ENCODE data around the gene CTNNA1. TPM values are rescaled to one million over a fixed set of nuclear protein-coding genes. Genes with fewer than 3 reads are reported as not detected.

CTNNA1 gene
- total and polyA plus RNA-seq, 2 donors (not counting 3 experiments of a cell fraction or from before 2014, with no cell fraction given) = 156 to 394 TPM

DNA sequence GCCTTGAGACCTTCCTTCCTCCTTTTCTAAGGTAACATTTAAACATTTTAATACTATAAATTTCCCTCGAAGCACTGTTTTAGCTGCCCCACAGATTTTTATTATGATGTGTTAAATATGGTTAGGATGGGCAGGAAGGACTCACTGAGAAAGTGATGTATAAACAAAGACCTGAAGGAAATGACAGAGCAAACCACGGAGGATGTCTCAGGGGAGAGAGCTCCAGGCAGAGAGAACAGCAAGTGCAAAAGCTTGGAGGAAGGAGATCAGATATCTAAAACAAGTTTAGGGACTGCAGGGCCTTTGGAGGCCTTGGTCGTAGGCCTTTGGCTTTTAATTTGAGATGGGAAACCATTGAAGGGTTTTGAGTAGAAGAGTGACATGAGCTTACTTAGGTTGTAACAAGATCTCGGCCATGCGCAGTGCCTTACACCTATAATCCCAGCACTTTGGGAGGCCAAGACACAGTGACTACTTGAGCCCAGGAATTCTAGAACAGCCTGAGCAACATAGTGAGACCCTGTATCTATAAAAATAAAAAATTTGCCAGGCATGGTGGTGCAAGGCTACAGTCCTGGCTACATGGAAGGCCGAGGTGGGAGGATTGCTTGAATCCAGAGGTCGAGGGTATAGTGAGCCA, 157.4 kb downstream of the CTNNA1 start:
- Histone ChIP-seq H3K36me3 (ENCODE audit: control insufficient read depth in 2 of 2, extremely low read depth in 1 of 2, insufficient read depth in 2 of 2, low read length in 2 of 2) (peaks cover 5 to 8% of the 10 kb centered on the region in 2 experiments), H3K9me1 (replicated peaks; ENCODE audit: control insufficient read depth, extremely low read depth, insufficient read depth, low read length) (no peaks in the 10 kb centered on the region), H3K9ac (replicated peaks; ENCODE audit: extremely low read depth, insufficient read depth, low read length) (no peak overlapping the region), H3K9me3 (replicated peaks; ENCODE audit: control insufficient read depth, insufficient read depth, low read length) (no peaks in the 10 kb centered on the region), H3K4me3 (replicated peaks in 1 of 3; ENCODE audit: insufficient read depth in 1 of 3, low read depth in 1 of 3, low read length in 3 of 3) (no peak overlapping the region), H3K79me2 (ENCODE audit: control insufficient read depth, insufficient read depth, low read length) (peaks cover 13% of the 10 kb centered on the region), H4K20me1 (replicated peaks; ENCODE audit: control insufficient read depth, extremely low read depth, insufficient read depth, low read length) (peaks cover 3% of the 10 kb centered on the region), H3K4me2 (ENCODE audit: insufficient read depth, low read length) (no peak overlapping the region), H3K27ac (ENCODE audit: insufficient read depth, low read depth, low read length) (no peak overlapping the region), H2AFZ (ENCODE audit: low read depth, low read length) (no peak overlapping the region), H3K27me3 (ENCODE audit: control insufficient read depth in 2 of 2, insufficient read depth in 2 of 2, low read length in 2 of 2) (no peaks in the 10 kb centered on the region), H3K4me1 (ENCODE audit: control insufficient read depth, extremely low read depth, insufficient read depth, low read length) (no peaks in the 10 kb centered on the region)
- dilution Hi-C loops (cut with MboI; ENCODE audit: extremely low pct_ligation_motif_present, low sequenced_read_pairs) (no loop called here), intact Hi-C loops (cut with micrococcal nuclease) (no loop called here)
- DNase-seq (ENCODE audit: low read depth, low spot score) (no peak), FAIRE-seq (no peak)
- ChIA-PET CTCF (interaction anchor here (0.5 to 0.8 kb wide), 4 partner anchors 10 to 332 kb away, joined by 3 to 7 read pairs (median 3); no protein-coding TSS in a partner anchor), POLR2A (no interaction called here)
- no peak for TF ChIP-seq GATA2 (IDR thresholded peaks at IDR 0.05; ENCODE audit: insufficient read depth, insufficient read length, low read depth, low read length)
- TF ChIP-seq FOS (IDR thresholded peaks at IDR 0.05; ENCODE audit: borderline replicate concordance, insufficient read depth, low read length) = no peak
- TF ChIP-seq, protein P1, sequence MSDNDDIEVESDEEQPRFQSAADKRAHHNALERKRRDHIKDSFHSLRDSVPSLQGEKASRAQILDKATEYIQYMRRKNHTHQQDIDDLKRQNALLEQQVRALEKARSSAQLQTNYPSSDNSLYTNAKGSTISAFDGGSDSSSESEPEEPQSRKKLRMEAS (IDR thresholded peaks at IDR 0.05; ENCODE audit: insufficient read depth, insufficient read length) = no peak
- TF ChIP-seq EZH2 (IDR thresholded peaks at IDR 0.05; ENCODE audit: borderline replicate concordance, low read depth, low read length, severe bottlenecking) = no peak
- no peak for TF ChIP-seq MYC (IDR thresholded peaks at IDR 0.05; ENCODE audit: low read depth, low read length)
- TF ChIP-seq POLR2A (IDR thresholded peaks at IDR 0.05; ENCODE audit: low read depth, low read length) = no peak
- no TSS peak for BruUV-seq (replicated peaks)

- H3K4me2 ChIP-seq (ENCODE audit: insufficient read depth, low read length) = no peak overlapping the region
- H3K27ac ChIP-seq (ENCODE audit: insufficient read depth, low read depth, low read length) = no peak overlapping the region
- ChIA-PET POLR2A (no interaction called here), CTCF (interaction anchor here (0.9 kb wide), 1 partner anchor 86 kb away, joined by 5 read pairs; no protein-coding TSS in a partner anchor)
- no peak overlapping the region for H3K4me3 ChIP-seq (replicated peaks in 1 of 3; ENCODE audit: insufficient read depth in 1 of 3, low read depth in 1 of 3, low read length in 3 of 3)
- BruUV-seq (replicated peaks) = no TSS peak
- no peaks in the 10 kb centered on the region for H3K9me3 ChIP-seq (replicated peaks; ENCODE audit: control insufficient read depth, insufficient read depth, low read length)
- no peak overlapping the region for H3K9ac ChIP-seq (replicated peaks; ENCODE audit: extremely low read depth, insufficient read depth, low read length)
- H3K79me2 ChIP-seq (ENCODE audit: control insufficient read depth, insufficient read depth, low read length) = peaks cover 13% of the 10 kb centered on the region
- DNase-seq (ENCODE audit: low read depth, low spot score) (no peak), FAIRE-seq (no peak)
- intact Hi-C loops (cut with micrococcal nuclease) (no loop called here), dilution Hi-C loops (cut with MboI; ENCODE audit: extremely low pct_ligation_motif_present, low sequenced_read_pairs) (no loop called here)
- H3K36me3 ChIP-seq (ENCODE audit: control insufficient read depth in 2 of 2, extremely low read depth in 1 of 2, insufficient read depth in 2 of 2, low read length in 2 of 2) = peaks cover 2 to 6% of the 10 kb centered on the region in 2 experiments
- no peaks in the 10 kb centered on the region for H3K9me1 ChIP-seq (replicated peaks; ENCODE audit: control insufficient read depth, extremely low read depth, insufficient read depth, low read length)
- TF ChIP-seq, protein P1 (IDR thresholded peaks at IDR 0.05; ENCODE audit: insufficient read depth, insufficient read length) = no peak
- TF ChIP-seq POLR2AphosphoS5 (IDR thresholded peaks at IDR 0.05; ENCODE audit: insufficient read depth, low read depth, low read length) = no peak
- H2AFZ ChIP-seq (ENCODE audit: low read depth, low read length) = no peak overlapping the region
- peaks cover 3% of the 10 kb centered on the region for H4K20me1 ChIP-seq (replicated peaks; ENCODE audit: control insufficient read depth, extremely low read depth, insufficient read depth, low read length)
- H3K4me1 ChIP-seq (ENCODE audit: control insufficient read depth, extremely low read depth, insufficient read depth, low read length) = no peaks in the 10 kb centered on the region
- no peaks in the 10 kb centered on the region for H3K27me3 ChIP-seq (ENCODE audit: control insufficient read depth in 2 of 2, insufficient read depth in 2 of 2, low read length in 2 of 2)
Observed at GRCh38 chr5:138911441-138911840, 158.2 kb downstream of the CTNNA1 start.

All from endothelial cell of umbilical vein (primary cell).